ENCODE measurements around the gene VSTM5. TPM values are rescaled to one million over a fixed set of nuclear protein-coding genes. Genes with fewer than 3 reads are reported as not detected.

The VSTM5 gene
- total RNA-seq, 1 experiment from 2014 or later = not detected

GRCh38 chr11:93813974-93814373, 36.4 kb downstream of the VSTM5 start:
- Histone ChIP-seq H3K27me3 (replicated peaks; ENCODE audit: insufficient read depth, low read depth, low read length, poor library complexity) (no peaks in the 10 kb centered on the region), H3K4me1 (ENCODE audit: insufficient read depth, low read length, poor library complexity, severe bottlenecking) (no peaks in the 10 kb centered on the region), H3K27ac (ENCODE audit: low read depth, low read length, poor library complexity, severe bottlenecking) (no peak overlapping the region), H3K36me3 (ENCODE audit: insufficient read depth, low read length, poor library complexity, severe bottlenecking) (peaks cover 56% of the 10 kb centered on the region), H3K9me3 (ENCODE audit: low read depth, low read length, poor library complexity, severe bottlenecking) (no peaks in the 10 kb centered on the region), H3K4me3 (ENCODE audit: low read depth, low read length, poor library complexity, severe bottlenecking) (no peak overlapping the region)
- intact Hi-C loops (cut with micrococcal nuclease; ENCODE audit: unreplicated experiment) = no loop called here
- ChIA-PET CTCF (no interaction called here), POLR2A (ENCODE audit: low non-redundant PET) (no interaction called here)
- TF ChIP-seq CTCF (conservative IDR thresholded peaks at IDR 0.05; ENCODE audit: low read depth, low read length) = no peak
- TF ChIP-seq EZH2 (IDR thresholded peaks at IDR 0.05; ENCODE audit: borderline replicate concordance, low read depth, low read length, poor library complexity, severe bottlenecking) = no peak
- BruUV-seq (replicated peaks) = no TSS peak
- DNase-seq (ENCODE audit: low spot score) = no peak

- H3K4me1 ChIP-seq (ENCODE audit: insufficient read depth, low read length, poor library complexity, severe bottlenecking) = no peaks in the 10 kb centered on the region
- no TSS peak for BruUV-seq (replicated peaks)
- H3K27me3 ChIP-seq (replicated peaks; ENCODE audit: insufficient read depth, low read depth, low read length, poor library complexity) = no peaks in the 10 kb centered on the region
- no peaks in the 10 kb centered on the region for H3K9me3 ChIP-seq (ENCODE audit: low read depth, low read length, poor library complexity, severe bottlenecking)
- POLR2A ChIA-PET (ENCODE audit: low non-redundant PET) = no interaction called here
- CTCF ChIA-PET = interaction anchor here (0.6 kb wide), 1 partner anchor 32 kb away, joined by 7 read pairs; no protein-coding TSS in a partner anchor
- TF ChIP-seq CTCF (conservative IDR thresholded peaks at IDR 0.05; ENCODE audit: low read depth, low read length) (no peak), EZH2 (IDR thresholded peaks at IDR 0.05; ENCODE audit: borderline replicate concordance, low read depth, low read length, poor library complexity, severe bottlenecking) (no peak)
- H3K36me3 ChIP-seq (ENCODE audit: insufficient read depth, low read length, poor library complexity, severe bottlenecking) = peaks cover 91% of the 10 kb centered on the region
- DNase-seq (ENCODE audit: low spot score) = no peak
- intact Hi-C loops (cut with micrococcal nuclease; ENCODE audit: unreplicated experiment) = loop anchor here (10.0 kb wide), 1 partner anchor 113 kb away; no protein-coding TSS in a partner anchor
- no peak overlapping the region for H3K4me3 ChIP-seq (ENCODE audit: low read depth, low read length, poor library complexity, severe bottlenecking)
- H3K27ac ChIP-seq (ENCODE audit: low read depth, low read length, poor library complexity, severe bottlenecking) = no peak overlapping the region
Measured at GRCh38 chr11:93807980-93808379, 42.4 kb downstream of the VSTM5 start.

- no peak for DNase-seq (ENCODE audit: low spot score)
- ChIA-PET CTCF (no interaction called here), POLR2A (ENCODE audit: low non-redundant PET) (no interaction called here)
- Histone ChIP-seq H3K9me3 (ENCODE audit: low read depth, low read length, poor library complexity, severe bottlenecking) (no peaks in the 10 kb centered on the region), H3K4me1 (ENCODE audit: insufficient read depth, low read length, poor library complexity, severe bottlenecking) (peaks cover 13% of the 10 kb centered on the region), H3K4me3 (ENCODE audit: low read depth, low read length, poor library complexity, severe bottlenecking) (no peak overlapping the region), H3K27ac (ENCODE audit: low read depth, low read length, poor library complexity, severe bottlenecking) (no peak overlapping the region), H3K36me3 (ENCODE audit: insufficient read depth, low read length, poor library complexity, severe bottlenecking) (peaks cover 89% of the 10 kb centered on the region), H3K27me3 (replicated peaks; ENCODE audit: insufficient read depth, low read depth, low read length, poor library complexity) (no peaks in the 10 kb centered on the region)
- BruUV-seq (replicated peaks) = no TSS peak
- intact Hi-C loops (cut with micrococcal nuclease; ENCODE audit: unreplicated experiment) = loop anchor here (10.0 kb wide), 1 partner anchor 110 kb away; no protein-coding TSS in a partner anchor
- TF ChIP-seq CTCF (conservative IDR thresholded peaks at IDR 0.05; ENCODE audit: low read depth, low read length) (no peak), EZH2 (IDR thresholded peaks at IDR 0.05; ENCODE audit: borderline replicate concordance, low read depth, low read length, poor library complexity, severe bottlenecking) (no peak)
Measured at GRCh38 chr11:93804879-93805278, 45.5 kb downstream of the VSTM5 start.
